Endothelial cell of umbilical vein (primary cell): ENCODE results near the gene DRAM1. TPM values are rescaled to one million over a fixed set of nuclear protein-coding genes. Genes with fewer than 3 reads are reported as not detected.

ENCODE experiments used
- BruUV-seq: library from RNA; stranded (reverse); fragments of 400-500 nt; replicated peaks from 2 replicates; lab custom pipeline; 2021; lab: Mats Ljungman, UMichigan
- CTCF ChIA-PET: fragments of 300-600, 350-600 bp; sonication (Branson Sonifier 250); formaldehyde crosslinking; loops from one replicate; lab custom pipeline; 2021; ENCODE audit warnings: antibody characterized with exemption, inconsistent platforms; lab: Charles Lee
- POLR2A ChIA-PET: fragments of 300-600, 350-600 bp; sonication (Branson Sonifier 250); formaldehyde crosslinking; loops from one replicate; lab custom pipeline; 2021; ENCODE audit warnings: antibody characterized with exemption, inconsistent platforms; lab: Charles Lee
- DNase-seq: peaks from one replicate; pipeline ENCODE4 v3.0.0-alpha.2; 2011; ENCODE audit warnings: low read depth, low spot score
- FAIRE-seq: peaks from 2 replicates; lab custom pipeline; 2011; peaks lifted over from hg19 to GRCh38; lab: Jason Lieb, UNC
- H2AFZ ChIP-seq: 2 replicates; pipeline ENCODE4 v1.6.0; 2012; ENCODE audit warnings: low read depth, low read length, control low read depth, inconsistent platforms
- H3K27ac ChIP-seq: 2 replicates; pipeline ENCODE4 v1.5.1; 2011; ENCODE audit warnings: low read depth, mild to moderate bottlenecking, control low read depth, low read length, moderate library complexity; ENCODE audit not compliant: insufficient read depth
- H3K27me3 ChIP-seq, 2 experiments: 2 replicates each; pipeline versions ENCODE4 v1.6.0 to v1.6.1; 2011; ENCODE audit warnings: low read length in 2 of 2, mixed read lengths in 1 of 2; ENCODE audit not compliant: control insufficient read depth in 2 of 2, insufficient read depth in 2 of 2
- H3K36me3 ChIP-seq, 2 experiments: 2 replicates in 1 of 2; 3 replicates in 1 of 2; pipeline ENCODE4 v1.5.1; 2011; ENCODE audit warnings: low read length in 2 of 2, mild to moderate bottlenecking in 1 of 2, moderate library complexity in 1 of 2; ENCODE audit not compliant: control insufficient read depth in 2 of 2, insufficient read depth in 2 of 2; ENCODE audit errors: extremely low read depth in 1 of 2
- H3K4me1 ChIP-seq: 3 replicates; pipeline ENCODE4 v1.5.1; 2011; ENCODE audit warnings: mild to moderate bottlenecking, low read length; ENCODE audit not compliant: control insufficient read depth, insufficient read depth; ENCODE audit errors: extremely low read depth
- H3K4me2 ChIP-seq: 2 replicates; pipeline ENCODE4 v1.6.1; 2011; ENCODE audit warnings: low read length, control low read depth, mixed read lengths; ENCODE audit not compliant: insufficient read depth
- H3K4me3 ChIP-seq, 3 experiments: fragments of 200-600 bp in 1 of 3; sonication (generic), shearing (Covaris generic) in 1 of 3; replicated peaks in 1 of 3; 2 replicates each; pipeline ENCODE4 v1.5.1; 2011 to 2016; ENCODE audit warnings: control low read depth in 3 of 3, low read length in 3 of 3, mild to moderate bottlenecking in 2 of 3, inconsistent platforms in 1 of 3, low read depth in 1 of 3, moderate library complexity in 1 of 3; ENCODE audit not compliant: insufficient read depth in 1 of 3
- H3K79me2 ChIP-seq: 2 replicates; pipeline ENCODE4 v1.6.0; 2012; ENCODE audit warnings: low read length, inconsistent platforms; ENCODE audit not compliant: control insufficient read depth, insufficient read depth
- H3K9ac ChIP-seq: replicated peaks from 2 replicates; pipeline ENCODE3; 2011; ENCODE audit warnings: low read length, control low read depth; ENCODE audit not compliant: insufficient read depth; ENCODE audit errors: extremely low read depth
- H3K9me1 ChIP-seq: replicated peaks from 3 replicates; pipeline ENCODE4 v1.6.0; 2011; ENCODE audit warnings: mild to moderate bottlenecking, low read length; ENCODE audit not compliant: control insufficient read depth, insufficient read depth; ENCODE audit errors: extremely low read depth
- H3K9me3 ChIP-seq: replicated peaks from 2 replicates; pipeline ENCODE4 v1.5.1; 2012; ENCODE audit warnings: low read length, inconsistent platforms; ENCODE audit not compliant: control insufficient read depth, insufficient read depth
- H4K20me1 ChIP-seq: replicated peaks from 2 replicates; pipeline ENCODE3; 2011; ENCODE audit warnings: mild to moderate bottlenecking, low read length; ENCODE audit not compliant: control insufficient read depth, insufficient read depth; ENCODE audit errors: extremely low read depth
- EZH2 ChIP-seq: IDR thresholded peaks from 2 replicates; pipeline ENCODE4 v1.6.1; 2012; ENCODE audit warnings: borderline replicate concordance, low read depth, mild to moderate bottlenecking, moderate library complexity, low read length, inconsistent platforms; ENCODE audit not compliant: severe bottlenecking
- FOS ChIP-seq: IDR thresholded peaks from 2 replicates; pipeline ENCODE4 v1.6.1; 2011; ENCODE audit warnings: mild to moderate bottlenecking, low read length, moderate library complexity, borderline replicate concordance; ENCODE audit not compliant: insufficient read depth
- GATA2 ChIP-seq: IDR thresholded peaks from 2 replicates; pipeline ENCODE4 v1.7.0; 2011; ENCODE audit warnings: low read depth, mild to moderate bottlenecking, moderate library complexity, mixed read lengths, low read length; ENCODE audit not compliant: insufficient read length, insufficient read depth
- JUN ChIP-seq: IDR thresholded peaks from 2 replicates; pipeline ENCODE4 v1.6.1; 2011; ENCODE audit warnings: borderline replicate concordance, low read depth; ENCODE audit not compliant: insufficient read length, insufficient read depth
- MYC ChIP-seq: IDR thresholded peaks from one replicate; pipeline ENCODE4 v1.6.1; 2011; ENCODE audit warnings: mild to moderate bottlenecking, low read depth, low read length
- POLR2A ChIP-seq: IDR thresholded peaks from 2 replicates; pipeline ENCODE4 v1.6.1; 2012; ENCODE audit warnings: low read depth, mild to moderate bottlenecking, control low read depth, low read length
- POLR2AphosphoS5 ChIP-seq: IDR thresholded peaks from 2 replicates; pipeline ENCODE4 v1.6.1; 2012; ENCODE audit warnings: low read depth, mild to moderate bottlenecking, control low read depth, low read length, moderate library complexity; ENCODE audit not compliant: insufficient read depth
- dilution Hi-C: fragments of 300-500 bp; cut with MboI; formaldehyde crosslinking; loops from one replicate; pipeline ENCODE4 v1.15.0; 2019; ENCODE audit warnings: low sequenced_read_pairs; ENCODE audit not compliant: extremely low pct_ligation_motif_present
- intact Hi-C: fragments of 100-400 bp; cut with micrococcal nuclease; formaldehyde crosslinking; loops from one replicate; pipeline ENCODE4 v1.10.0; 2022
- polyA plus RNA-seq, 4 experiments: library from polyadenylated mRNA; depleted of rRNA in 3 of 4; stranded (reverse) in 3 of 4; unstranded in 1 of 4; fragments of >200 nt; gene quantifications; 2 replicates each; pipeline versions ENCODE4 v1.2.1 to v1.2.3, GENCODE V29; 2011 to 2012; ENCODE audit warnings: missing spikeins in 1 of 4
- total RNA-seq: library from RNA; stranded (reverse); gene quantifications from 2 replicates; pipeline ENCODE4 v1.2.3, GENCODE V29; 2021
- TF ChIP-seq, protein P1 (sequence below), 2 donors: IDR thresholded peaks; 1 replicate in 1 of 2; 2 replicates in 1 of 2; pipeline ENCODE4 v1.5.1; 2011; ENCODE audit warnings: low read length in 2 of 2, mild to moderate bottlenecking in 2 of 2, moderate library complexity in 2 of 2, control low read depth in 1 of 2, inconsistent platforms in 1 of 2, low read depth in 1 of 2; ENCODE audit not compliant: insufficient read depth in 1 of 2; ENCODE audit errors: extremely low read depth in 1 of 2
- TF ChIP-seq, protein P2 (sequence below): IDR thresholded peaks from 2 replicates; pipeline ENCODE4 v1.6.1; 2011; ENCODE audit not compliant: insufficient read depth, insufficient read length

DRAM1 gene
- total and polyA plus RNA-seq, 2 donors (not counting 3 experiments of a cell fraction or from before 2014, with no cell fraction given) = 24.6 to 46.3 TPM

DNA sequence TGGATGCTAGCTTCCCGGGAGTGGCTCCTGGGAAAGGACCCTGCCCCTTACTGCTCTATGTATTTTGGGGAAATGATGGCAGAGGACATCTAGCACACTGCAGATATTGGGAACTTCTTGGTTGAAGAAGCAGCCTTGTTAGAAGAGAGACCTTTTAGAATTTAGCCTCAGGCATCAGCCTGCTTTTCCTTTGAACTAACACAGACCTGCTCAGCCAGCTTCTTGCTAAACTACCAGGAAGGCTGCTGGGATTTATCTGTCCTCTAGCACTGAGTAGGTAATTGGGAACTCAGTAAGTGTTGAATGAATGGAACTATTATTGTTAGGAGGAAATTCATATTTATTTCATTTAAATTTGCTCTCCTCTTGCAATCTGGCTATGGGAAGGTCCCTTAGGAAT is 77.3 kb downstream of the DRAM1 start:
- no peak for TF ChIP-seq MYC
- no peak for TF ChIP-seq JUN
- no peak for TF ChIP-seq EZH2
- TF ChIP-seq, protein P1, sequence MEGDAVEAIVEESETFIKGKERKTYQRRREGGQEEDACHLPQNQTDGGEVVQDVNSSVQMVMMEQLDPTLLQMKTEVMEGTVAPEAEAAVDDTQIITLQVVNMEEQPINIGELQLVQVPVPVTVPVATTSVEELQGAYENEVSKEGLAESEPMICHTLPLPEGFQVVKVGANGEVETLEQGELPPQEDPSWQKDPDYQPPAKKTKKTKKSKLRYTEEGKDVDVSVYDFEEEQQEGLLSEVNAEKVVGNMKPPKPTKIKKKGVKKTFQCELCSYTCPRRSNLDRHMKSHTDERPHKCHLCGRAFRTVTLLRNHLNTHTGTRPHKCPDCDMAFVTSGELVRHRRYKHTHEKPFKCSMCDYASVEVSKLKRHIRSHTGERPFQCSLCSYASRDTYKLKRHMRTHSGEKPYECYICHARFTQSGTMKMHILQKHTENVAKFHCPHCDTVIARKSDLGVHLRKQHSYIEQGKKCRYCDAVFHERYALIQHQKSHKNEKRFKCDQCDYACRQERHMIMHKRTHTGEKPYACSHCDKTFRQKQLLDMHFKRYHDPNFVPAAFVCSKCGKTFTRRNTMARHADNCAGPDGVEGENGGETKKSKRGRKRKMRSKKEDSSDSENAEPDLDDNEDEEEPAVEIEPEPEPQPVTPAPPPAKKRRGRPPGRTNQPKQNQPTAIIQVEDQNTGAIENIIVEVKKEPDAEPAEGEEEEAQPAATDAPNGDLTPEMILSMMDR (IDR thresholded peaks at IDR 0.05; ENCODE audit: extremely low read depth in 1 of 2, insufficient read depth in 1 of 2, low read depth in 1 of 2, low read length in 2 of 2) = no peak
- TF ChIP-seq POLR2A = no peak
- TF ChIP-seq FOS = no peak
- TF ChIP-seq, protein P2, sequence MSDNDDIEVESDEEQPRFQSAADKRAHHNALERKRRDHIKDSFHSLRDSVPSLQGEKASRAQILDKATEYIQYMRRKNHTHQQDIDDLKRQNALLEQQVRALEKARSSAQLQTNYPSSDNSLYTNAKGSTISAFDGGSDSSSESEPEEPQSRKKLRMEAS = no peak
- TF ChIP-seq POLR2AphosphoS5 = no peak
- no peak for TF ChIP-seq GATA2
- H3K27ac ChIP-seq = no peak overlapping the region
- H3K4me2 ChIP-seq = no peak overlapping the region
- FAIRE-seq (no peak), DNase-seq (no peak)
- no peaks in the 10 kb centered on the region for H3K9me1 ChIP-seq
- no peak overlapping the region for H3K4me3 ChIP-seq
- CTCF ChIA-PET = no interaction called here
- BruUV-seq = no TSS peak
- H3K9ac ChIP-seq = no peak overlapping the region
- H2AFZ ChIP-seq = no peak overlapping the region
- H4K20me1 ChIP-seq = no peaks in the 10 kb centered on the region
- no peaks in the 10 kb centered on the region for H3K36me3 ChIP-seq
- no peaks in the 10 kb centered on the region for H3K9me3 ChIP-seq
- POLR2A ChIA-PET = no interaction called here
- H3K27me3 ChIP-seq = no peaks in the 10 kb centered on the region
- H3K4me1 ChIP-seq = no peaks in the 10 kb centered on the region
- intact Hi-C loops (no loop called here), dilution Hi-C loops (no loop called here)
- no peaks in the 10 kb centered on the region for H3K79me2 ChIP-seq
